Calu3 (cell line): ENCODE results near the gene ZCCHC24. TPM values are rescaled to one million over a fixed set of nuclear protein-coding genes. Genes with fewer than 3 reads are reported as not detected.

Source experiments
- BruUV-seq: library from RNA; stranded (reverse); fragments of 400-500 nt; replicated peaks from 2 replicates; lab custom pipeline; 2021; lab: Mats Ljungman, UMichigan
- CTCF ChIA-PET: fragments of 300-600 bp; sonication (Branson Sonifier 250); formaldehyde crosslinking; loops from one replicate; lab custom pipeline; 2022; ENCODE audit warnings: antibody characterized with exemption; lab: Charles Lee
- DNase-seq: peaks from one replicate; pipeline ENCODE4 v3.0.0; 2022
- H3K27ac Mint-ChIP-seq: one replicate; pipeline ENCODE4 v1.8.0; 2022; ENCODE audit warnings: mixed read lengths; ENCODE audit not compliant: unreplicated experiment
- H3K27me3 Mint-ChIP-seq: one replicate; pipeline ENCODE4 v1.8.0; 2022; ENCODE audit warnings: mixed read lengths; ENCODE audit not compliant: unreplicated experiment
- H3K36me3 Mint-ChIP-seq: one replicate; pipeline ENCODE4 v1.8.0; 2022; ENCODE audit warnings: mild to moderate bottlenecking, moderate library complexity, mixed read lengths; ENCODE audit not compliant: insufficient read depth, unreplicated experiment
- H3K4me1 Mint-ChIP-seq: one replicate; pipeline ENCODE4 v1.8.0; 2022; ENCODE audit warnings: mild to moderate bottlenecking, low read depth, mixed read lengths; ENCODE audit not compliant: unreplicated experiment
- H3K4me3 Mint-ChIP-seq: one replicate; pipeline ENCODE4 v1.8.0; 2022; ENCODE audit warnings: mild to moderate bottlenecking, low read depth, moderate library complexity, mixed read lengths; ENCODE audit not compliant: unreplicated experiment
- H3K9me3 Mint-ChIP-seq: one replicate; pipeline ENCODE4 v1.8.0; 2022; ENCODE audit warnings: low read depth, mixed read lengths; ENCODE audit not compliant: unreplicated experiment
- CTCF ChIP-seq: fragments of 200-600 bp; IDR thresholded peaks from one replicate; pipeline ENCODE4 v1.8.0; 2022; ENCODE audit warnings: antibody characterized with exemption; ENCODE audit not compliant: unreplicated experiment
- intact Hi-C: fragments of 100-400 bp; cut with micrococcal nuclease; formaldehyde crosslinking; loops from one replicate; pipeline ENCODE4 v1.10.0; 2022; ENCODE audit not compliant: unreplicated experiment
- total RNA-seq: library from RNA; stranded (reverse); gene quantifications from 2 replicates; pipeline ENCODE4 v1.2.3, GENCODE V29; 2022

ZCCHC24 gene
- total RNA-seq, 1 experiment from 2014 or later, result 1.4 TPM

GRCh38 chr10:79405221-79405994 lies 40.0 kb downstream of the ZCCHC24 start:
- CTCF ChIA-PET, result interaction anchor here (0.9 kb wide), 1 partner anchor 11 kb away, joined by 4 read pairs; no protein-coding TSS in a partner anchor
- no peaks in the 10 kb centered on the region for H3K9me3 Mint-ChIP-seq
- no peak for TF ChIP-seq CTCF
- H3K27ac Mint-ChIP-seq, result no peak overlapping the region
- peaks cover 15% of the 10 kb centered on the region for H3K4me1 Mint-ChIP-seq
- no peak overlapping the region for H3K4me3 Mint-ChIP-seq
- DNase-seq, result no peak
- intact Hi-C loops, result no loop called here
- peaks cover 17% of the 10 kb centered on the region for H3K27me3 Mint-ChIP-seq
- no peaks in the 10 kb centered on the region for H3K36me3 Mint-ChIP-seq
- BruUV-seq, result no TSS peak

- no peak for TF ChIP-seq CTCF
- no peak overlapping the region for H3K4me3 Mint-ChIP-seq
Observed at GRCh38 chr10:79404690-79405131, 40.7 kb downstream of the ZCCHC24 start.

GRCh38 chr10:79404231-79404609 lies 41.2 kb downstream of the ZCCHC24 start:
- no peaks in the 10 kb centered on the region for H3K9me3 Mint-ChIP-seq
- CTCF ChIA-PET, result no interaction called here
- H3K36me3 Mint-ChIP-seq, result no peaks in the 10 kb centered on the region
- no peak for TF ChIP-seq CTCF
- DNase-seq, result no peak
- no peak overlapping the region for H3K4me3 Mint-ChIP-seq
- intact Hi-C loops, result loop anchor here (5.0 kb wide), 1 partner anchor 63 kb away; no protein-coding TSS in a partner anchor
- no TSS peak for BruUV-seq
- peaks cover 15% of the 10 kb centered on the region for H3K4me1 Mint-ChIP-seq
- H3K27ac Mint-ChIP-seq, result no peak overlapping the region
- H3K27me3 Mint-ChIP-seq, result peaks cover 26% of the 10 kb centered on the region

More at GRCh38 chr10:79404690-79405131, 40.7 kb downstream of the ZCCHC24 start:
- H3K27me3 Mint-ChIP-seq, result peaks cover 21% of the 10 kb centered on the region
- H3K9me3 Mint-ChIP-seq, result no peaks in the 10 kb centered on the region
- H3K4me1 Mint-ChIP-seq, result peaks cover 15% of the 10 kb centered on the region
- DNase-seq, result no peak
- BruUV-seq, result no TSS peak
- H3K27ac Mint-ChIP-seq, result no peak overlapping the region
- intact Hi-C loops, result loop anchor here (5.0 kb wide), 1 partner anchor 63 kb away; no protein-coding TSS in a partner anchor
- CTCF ChIA-PET, result interaction anchor here (0.9 kb wide), 1 partner anchor 12 kb away, joined by 4 read pairs; no protein-coding TSS in a partner anchor
- no peaks in the 10 kb centered on the region for H3K36me3 Mint-ChIP-seq

GRCh38 chr10:79403441-79404230 lies 41.8 kb downstream of the ZCCHC24 start:
- Mint-ChIP-seq H3K4me1 (peaks cover 15% of the 10 kb centered on the region), H3K9me3 (no peaks in the 10 kb centered on the region), H3K27ac (no peak overlapping the region), H3K4me3 (no peak overlapping the region), H3K27me3 (peaks cover 30% of the 10 kb centered on the region), H3K36me3 (no peaks in the 10 kb centered on the region)
- no TSS peak for BruUV-seq
- CTCF ChIA-PET, result interaction anchor here (0.6 kb wide), 1 partner anchor 430 kb away, joined by 3 read pairs; no protein-coding TSS in a partner anchor
- no peak for DNase-seq
- intact Hi-C loops, result loop anchor here (5.0 kb wide), 1 partner anchor 64 kb away; no protein-coding TSS in a partner anchor
- no peak for TF ChIP-seq CTCF
